Activated CD4-positive, alpha-beta T cell treated with anti-CD3 and anti-CD28 coated beads, Interleukin-10, Interleukin-2, amounts not matched to agents 100 ng/mL and 50 ng/mL, durations not matched to agents 16 hours and 8 hours (primary cell): ENCODE data around the gene MYL12B.
A peak's percentile ranks its signal among the peaks of the same experiment; 100 is the strongest.
"Not testable (repeated sequence)": the region's sequence is repeated elsewhere in the genome, so short reads cannot be mapped to it uniquely, and the experiment has no call there.

ENCODE experiments used
- DNase-seq: peaks from one replicate; pipeline ENCODE4 v3.0.0-alpha.2; 2020

The MYL12B gene

DNA sequence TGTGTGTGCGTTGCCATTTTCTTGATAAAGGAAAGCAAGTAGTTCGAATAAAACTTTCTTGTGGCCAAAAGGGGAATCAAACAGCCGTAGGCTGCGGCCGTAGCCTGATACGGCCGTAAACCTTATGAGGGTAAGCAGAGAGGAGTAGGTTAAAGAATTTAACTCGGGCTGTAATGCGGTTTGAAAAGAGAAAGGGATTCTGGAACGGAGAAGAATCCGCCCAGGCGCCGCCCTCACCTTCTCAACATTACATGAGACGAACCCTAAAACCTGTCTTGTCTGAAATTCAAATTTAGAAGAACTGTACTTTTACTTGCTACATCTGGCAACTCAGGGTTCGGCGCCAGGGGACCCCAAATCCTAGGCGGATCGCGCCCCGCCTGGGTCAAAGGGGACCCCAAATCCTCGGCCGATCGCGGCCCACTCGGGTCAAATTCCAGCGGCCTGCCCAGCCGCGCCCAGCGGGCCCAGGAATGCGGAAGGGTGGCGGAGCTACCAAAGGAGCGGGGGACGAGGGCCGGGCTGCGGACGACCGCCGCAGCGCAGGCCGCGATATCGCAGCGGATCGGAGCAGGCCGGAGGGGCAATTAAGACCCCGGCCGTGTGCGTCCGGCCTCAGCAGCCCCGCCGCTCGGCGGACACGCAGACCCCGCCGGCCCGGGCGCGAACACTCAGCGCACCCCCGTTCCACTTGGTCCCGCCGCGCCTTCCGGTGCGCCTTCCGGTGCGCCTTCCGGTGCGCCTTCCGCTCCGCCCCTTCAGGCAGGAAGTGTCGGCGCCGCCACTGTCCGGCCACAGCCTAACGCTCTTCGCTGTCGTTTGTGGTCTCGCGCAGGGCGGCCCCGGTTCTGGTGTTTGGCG is at the start of gene MYL12B:
Gene MYL12B (plus strand): TSS at position 761 of the 861 bp plus-strand sequence. CDS start 10,766 bp downstream, outside the sequence.
- peak; percentile 87 for DNase-seq

DNA sequence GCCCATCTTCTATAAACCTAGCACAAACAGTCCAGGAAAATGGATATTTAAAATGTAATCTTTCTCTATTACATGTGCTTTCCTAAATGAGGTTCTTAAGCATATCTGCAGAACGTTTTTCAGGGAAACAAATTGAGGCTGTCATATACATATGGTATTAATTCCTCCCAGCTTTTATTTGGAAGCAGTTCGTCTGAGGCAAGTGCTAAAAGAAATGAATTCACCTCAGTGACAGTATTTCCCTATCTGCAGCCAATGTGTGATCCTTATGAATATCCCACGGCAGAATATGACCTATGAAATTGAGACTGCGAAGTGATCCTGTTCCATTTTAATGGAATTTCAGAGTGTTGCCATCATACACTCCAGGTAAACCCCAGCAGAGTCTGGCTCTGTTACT is 49.3 kb upstream of the MYL12B start:
- no peak for DNase-seq

DNA sequence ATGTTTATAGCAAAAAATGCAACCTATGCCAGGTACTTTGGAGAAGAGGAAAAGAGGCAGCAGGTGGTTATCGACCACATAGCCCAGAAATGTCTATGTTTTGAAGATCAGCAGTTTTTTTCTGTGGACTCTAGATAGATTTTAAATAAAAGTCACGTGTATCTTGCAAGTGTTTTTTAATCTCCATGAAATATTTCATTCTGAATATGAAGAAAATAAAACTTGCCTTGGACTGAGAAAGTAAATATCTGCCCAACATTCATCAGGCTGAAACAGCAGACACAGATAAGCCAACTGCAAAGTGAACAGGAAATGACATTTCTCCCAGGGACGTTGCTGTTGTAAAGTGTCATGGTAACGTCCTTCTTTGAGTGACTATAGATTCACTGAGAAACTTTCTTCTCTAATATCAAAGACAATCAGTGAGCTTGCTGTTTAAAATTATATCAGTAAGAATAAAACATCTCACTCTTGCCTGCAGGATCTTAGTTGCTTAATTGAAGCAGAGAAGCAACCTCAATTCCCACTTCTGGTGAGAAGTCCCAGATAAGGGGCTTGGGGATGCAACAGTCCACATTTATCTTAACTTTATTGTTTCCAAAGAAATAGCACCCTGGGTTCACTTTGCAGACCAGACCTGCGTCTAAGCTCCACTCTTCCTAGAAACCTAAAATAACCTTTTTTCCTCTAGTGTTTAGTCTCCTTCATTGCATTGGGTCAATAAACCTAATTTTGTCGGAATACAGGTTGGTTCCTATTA is 48.5 kb upstream of the MYL12B start:
- peak; percentile 13 for DNase-seq

DNA sequence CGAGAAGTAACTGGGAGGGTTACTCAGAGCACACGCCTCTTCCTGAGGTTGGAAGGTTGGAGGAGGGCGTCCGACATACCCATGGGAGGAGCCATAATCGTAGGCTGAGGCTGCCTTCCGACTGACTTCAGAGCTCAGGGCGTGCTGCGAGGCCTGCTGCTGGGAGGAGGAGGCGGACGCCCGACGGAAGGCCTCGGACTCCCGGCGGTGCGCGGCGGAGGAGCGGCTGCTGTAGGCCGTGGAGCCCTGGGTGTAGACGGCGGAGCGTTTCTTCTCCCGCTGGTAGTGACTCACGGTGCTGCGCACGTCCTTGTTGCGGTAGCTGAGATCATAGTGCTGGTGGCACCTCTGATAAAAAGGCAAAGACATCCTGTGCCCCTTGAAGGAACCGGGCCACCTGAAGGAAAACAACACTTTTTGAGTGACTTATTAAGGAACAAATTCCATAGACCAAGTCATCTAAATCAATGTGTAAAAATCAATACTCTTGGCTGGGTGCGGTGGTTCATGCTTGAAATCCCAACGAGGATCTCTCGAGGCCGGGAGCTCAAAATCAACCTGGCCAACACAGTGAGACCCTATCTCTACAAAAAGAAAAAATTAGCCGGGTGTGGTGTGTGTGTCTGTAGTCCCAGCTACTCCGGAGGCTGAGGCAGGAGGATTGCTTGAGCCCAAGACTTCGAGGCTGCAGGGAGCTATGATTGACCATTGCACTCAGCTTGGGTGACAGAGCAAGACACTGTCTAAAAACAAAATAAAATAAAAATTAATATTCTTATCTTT is 46.9 kb upstream of the MYL12B start:
- DNase-seq: no peak

DNA sequence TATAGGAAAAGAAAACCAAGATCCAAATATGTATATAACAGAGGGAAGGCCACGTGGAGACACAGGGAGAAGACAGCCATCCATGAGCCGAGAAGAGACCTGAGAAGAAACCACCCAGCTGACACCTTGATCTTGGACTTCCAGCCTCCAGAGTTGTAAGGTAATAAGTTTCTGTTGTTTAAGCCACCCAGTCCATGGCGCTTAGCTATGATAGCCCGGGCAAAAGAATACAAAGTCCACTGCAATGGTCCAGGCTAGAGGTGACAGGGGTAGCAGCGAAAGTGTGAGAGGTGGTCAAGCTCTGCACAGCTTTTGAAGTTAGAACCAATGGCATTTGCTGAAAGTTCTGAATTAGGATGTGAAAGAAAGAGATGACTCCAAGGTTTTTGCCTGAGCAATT is 44.9 kb upstream of the MYL12B start:
- no peak for DNase-seq

DNA sequence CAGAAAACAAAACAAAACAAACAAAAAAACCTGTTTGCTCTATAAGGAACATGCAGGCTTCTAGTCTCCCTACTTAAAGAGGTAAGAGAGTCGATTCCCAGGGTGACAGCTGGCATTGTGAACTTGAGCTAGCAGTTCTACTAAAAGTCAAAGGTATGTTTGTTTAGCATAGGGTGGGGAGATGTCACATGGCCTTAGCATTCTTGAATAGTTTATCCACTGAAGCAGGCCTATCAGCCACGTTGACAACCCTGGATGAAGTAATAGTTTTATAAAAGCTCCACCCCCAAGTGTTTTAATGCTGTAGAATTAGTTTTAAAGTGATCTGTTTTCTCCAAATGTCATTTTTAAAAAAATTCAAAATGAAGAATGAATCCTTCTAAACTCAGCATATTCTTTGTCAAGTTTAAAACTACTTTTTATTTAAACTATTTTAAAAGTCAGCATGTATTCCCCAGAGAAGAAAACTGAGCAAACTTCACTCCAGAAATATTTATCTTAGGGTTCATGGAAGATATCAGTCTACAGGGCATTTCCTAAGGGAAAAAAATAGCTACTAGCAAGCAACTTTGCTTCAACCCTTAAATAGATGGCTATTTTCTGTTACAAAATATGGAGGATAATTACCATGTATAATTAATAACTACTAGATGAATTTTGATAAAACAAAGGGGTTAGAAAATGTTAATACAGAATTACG is 43.8 kb upstream of the MYL12B start:
- DNase-seq: no peak

DNA sequence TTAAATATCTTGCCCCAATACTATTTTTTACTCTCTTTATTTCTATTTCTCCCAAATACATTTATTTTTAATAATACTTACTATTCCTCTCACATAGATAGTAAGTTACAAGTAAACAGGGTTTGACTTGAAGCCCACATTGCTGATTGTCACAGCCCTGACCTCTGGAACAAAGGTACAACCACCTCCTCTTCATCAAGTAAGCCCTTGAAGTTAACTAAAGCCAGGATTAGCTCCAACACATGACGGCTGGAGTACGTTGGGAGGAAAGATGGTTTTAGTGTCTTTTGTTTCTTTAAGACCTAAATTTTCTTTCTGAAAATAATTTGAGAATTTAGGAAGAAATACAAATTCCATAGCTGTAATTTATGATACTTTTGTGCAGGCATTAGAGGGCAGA is 43.1 kb upstream of the MYL12B start:
- DNase-seq: no peak

DNA sequence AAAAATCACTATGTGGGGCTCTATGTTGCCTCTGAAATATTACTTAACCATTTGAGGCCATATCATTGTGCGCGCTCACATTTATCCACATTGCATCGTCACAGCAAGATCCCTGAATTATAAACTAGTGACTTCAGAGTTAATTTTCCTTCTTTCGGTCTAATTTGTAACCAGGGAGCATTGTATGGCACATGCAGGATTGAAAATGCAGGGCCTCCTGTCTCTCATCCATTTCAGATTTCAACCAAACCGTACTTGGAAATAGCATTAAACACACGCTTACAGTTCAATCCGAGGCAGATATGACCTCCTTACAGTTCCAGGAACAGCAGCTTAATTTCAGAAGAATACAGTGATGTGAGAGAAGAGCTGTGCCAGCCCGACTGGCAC is 42.7 kb upstream of the MYL12B start:
- DNase-seq: no peak

DNA sequence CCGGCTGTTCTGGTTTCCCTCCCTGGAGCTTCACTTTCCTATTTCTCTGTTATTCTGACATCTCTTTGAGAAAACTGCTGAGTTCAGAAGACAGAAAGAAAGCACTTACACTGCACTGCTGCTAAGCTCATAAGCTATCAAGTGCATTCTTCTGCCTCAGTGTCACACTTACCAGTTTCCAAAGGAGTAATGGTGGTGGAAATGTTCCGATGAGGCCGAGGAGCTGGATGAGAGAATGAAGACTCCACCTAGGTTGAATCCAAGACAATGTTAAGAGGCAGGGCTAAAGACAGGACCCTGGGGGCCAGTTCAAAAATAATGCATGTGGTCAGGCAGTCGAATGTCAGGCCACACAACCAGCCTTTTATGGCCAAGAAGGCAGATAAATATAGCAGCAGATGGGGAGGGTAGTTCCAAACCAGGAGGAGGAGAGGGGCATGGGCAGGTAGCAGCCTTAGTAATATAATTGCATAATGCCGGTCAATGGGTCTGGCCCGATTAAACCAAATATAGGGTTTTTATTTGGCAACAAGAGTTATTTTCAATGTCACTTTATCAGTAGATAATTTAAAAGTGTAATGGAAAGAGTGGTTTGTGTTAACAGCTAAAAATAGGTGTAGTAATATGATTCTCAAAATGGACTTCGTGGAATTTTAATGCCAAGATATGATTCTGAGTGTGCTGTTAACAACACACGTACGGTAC is 42.1 kb upstream of the MYL12B start, which contains the start of gene MYOM1:
Gene MYOM1 (minus strand): TSS at position 338 of the 705 bp plus-strand sequence. CDS start 4,745 bp downstream, outside the sequence.
- no peak for DNase-seq

DNA sequence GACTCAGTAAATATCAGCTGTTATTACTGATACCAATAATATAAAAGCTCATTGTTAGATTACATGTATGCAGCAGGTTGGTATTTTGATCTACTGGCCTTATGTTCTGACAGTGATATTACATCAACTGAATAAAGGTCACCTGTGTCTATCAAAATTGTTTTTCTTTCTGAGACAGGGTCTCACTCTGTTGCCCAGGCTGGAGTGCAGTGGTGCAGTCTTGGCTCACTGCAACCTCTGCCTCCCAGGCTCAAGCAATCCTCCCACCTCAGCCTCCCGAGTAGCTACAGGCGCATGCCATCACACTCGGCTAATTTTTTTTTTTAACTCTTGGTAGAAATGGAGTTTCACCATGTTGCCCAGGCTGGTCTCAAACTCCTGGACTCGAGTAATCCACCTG is 41.1 kb upstream of the MYL12B start:
- DNase-seq: not testable (repeated sequence)

DNA sequence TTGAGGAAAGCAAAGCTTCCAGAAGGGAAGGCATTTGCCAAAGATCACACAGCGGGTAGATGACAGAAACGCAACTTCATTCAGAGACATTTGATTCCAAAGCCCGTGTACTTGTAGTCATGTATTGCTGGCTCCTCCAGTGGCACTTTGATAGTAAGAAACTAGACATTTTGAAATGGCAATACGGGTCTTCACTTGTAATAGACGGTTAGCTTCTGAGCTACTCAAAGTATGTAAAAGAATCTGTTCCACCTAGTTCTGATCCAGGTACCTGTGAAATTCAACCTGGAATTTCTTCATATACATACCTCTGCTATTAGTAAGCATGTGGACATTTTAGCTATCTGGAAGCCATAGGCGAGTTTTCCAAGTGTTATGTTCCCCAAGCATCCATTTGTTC is 40.4 kb upstream of the MYL12B start:
- no peak for DNase-seq

DNA sequence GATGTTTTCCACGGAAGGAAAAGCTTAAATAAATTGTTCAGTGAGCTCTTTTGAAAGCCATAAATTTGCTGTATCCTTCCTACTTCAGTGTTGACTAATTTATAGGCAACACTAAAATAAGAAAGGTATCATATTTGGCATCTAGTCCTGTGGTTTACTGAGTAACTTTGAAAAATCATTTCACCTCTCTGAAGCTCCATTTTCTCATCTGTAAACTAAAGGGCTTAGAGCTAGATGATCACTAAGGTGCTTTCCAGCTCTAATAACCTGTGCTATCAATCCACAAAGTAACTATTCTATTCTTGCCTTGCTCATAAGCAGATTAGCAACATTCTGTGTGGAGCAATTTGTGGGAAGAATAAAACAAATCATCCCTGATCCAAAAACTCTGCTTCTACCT is 38.6 kb upstream of the MYL12B start:
- DNase-seq: peak; percentile 56

DNA sequence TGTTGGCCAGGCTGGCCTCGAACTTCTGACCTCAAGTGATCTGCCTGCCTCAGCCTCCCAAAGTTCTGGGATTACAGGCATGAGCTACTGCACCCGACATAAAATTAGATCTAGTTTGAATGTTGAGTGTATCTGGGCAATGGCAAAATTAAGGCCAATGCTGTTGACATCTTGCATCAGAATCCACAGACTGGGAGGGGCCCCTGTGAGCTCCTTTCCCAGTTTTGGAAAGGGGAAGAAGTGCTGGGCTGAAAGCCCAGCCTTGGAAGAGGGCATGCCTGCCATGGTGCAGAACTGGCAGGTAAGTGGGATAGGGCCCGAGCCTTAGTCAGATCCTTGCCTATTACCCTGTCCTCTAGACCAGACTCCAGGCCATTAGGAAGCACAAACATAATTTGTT is 37.7 kb upstream of the MYL12B start:
- no peak for DNase-seq

DNA sequence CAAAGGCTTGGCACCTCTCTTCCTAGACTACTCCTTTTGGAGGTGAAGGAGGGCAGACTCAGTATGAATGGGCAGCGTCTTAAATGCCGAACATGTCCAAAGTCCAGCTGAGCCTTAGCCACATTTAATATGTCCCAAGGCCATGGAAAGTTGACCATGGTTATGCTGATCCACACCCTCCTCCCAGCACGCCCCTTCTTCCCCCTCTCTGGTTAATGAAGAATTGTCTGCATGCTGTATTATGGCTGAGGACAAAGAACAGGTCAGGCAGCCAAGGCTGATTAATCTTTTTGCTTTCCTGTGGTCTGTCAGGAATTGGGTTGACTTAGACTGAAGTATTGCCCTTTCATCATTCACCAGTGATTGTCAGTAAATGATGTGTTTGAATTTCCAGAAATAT is 36.3 kb upstream of the MYL12B start:
- no peak for DNase-seq

DNA sequence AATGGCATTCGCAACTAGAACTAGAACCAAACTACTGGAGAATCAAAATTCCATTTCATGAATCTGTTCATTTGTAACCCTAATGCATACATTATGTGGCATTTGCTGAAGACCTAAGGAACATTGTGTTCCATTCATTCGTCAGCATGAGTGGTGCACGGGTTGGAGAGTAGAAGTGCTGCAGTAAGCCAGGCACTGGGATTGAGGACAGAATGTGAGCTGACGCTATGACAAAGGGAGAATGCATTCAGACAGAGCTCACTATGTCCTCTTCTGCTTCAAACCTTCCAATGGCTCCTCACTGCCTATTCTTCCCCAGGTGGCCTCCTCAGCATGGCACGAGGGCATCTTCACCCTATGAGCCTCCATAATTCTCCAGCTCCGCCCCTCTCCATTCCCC is 35.9 kb upstream of the MYL12B start:
- no peak for DNase-seq

DNA sequence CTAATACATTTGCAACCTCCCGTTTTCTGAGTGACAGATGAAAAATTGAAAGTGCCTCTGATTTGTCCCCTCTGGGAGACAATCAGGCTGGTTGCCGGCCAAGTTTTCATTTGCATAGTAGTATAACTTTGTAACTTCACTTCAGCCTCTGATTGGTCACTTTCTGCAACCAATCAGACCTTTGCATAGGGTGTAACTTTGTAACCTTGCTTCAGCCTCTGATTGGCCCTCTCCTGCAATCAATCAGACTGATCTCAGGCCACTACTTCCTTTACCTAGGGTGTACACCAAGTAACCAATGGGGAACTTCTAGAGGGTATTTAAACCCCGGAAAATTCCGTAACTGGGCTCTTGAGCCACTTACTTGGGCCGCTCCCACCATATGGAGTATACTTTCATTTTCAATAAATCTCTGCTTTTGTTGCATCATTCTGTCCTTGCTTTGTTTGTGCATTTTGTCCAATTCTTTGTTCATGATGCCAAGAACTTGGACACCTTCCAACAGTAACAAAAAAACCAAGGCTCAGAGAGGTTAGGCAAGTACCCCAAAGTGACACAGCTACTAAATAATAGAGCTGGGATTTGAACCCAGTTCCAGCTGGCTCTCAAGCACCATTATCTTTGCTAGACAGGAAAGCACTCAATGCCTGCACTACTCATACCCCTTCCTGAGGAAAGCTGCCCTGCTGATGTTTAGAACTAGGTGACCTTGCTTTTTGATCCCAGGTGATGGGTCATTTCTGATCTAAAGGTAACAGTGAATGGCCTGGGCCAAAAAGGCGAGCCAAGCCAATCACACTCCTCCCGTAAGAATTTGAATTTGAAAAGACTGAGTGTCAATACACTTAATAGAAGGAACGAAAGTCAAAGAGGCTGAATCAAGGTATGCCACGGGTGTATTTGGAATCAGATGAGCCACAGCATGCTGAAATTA is 31.3 kb upstream of the MYL12B start:
- DNase-seq: no peak

DNA sequence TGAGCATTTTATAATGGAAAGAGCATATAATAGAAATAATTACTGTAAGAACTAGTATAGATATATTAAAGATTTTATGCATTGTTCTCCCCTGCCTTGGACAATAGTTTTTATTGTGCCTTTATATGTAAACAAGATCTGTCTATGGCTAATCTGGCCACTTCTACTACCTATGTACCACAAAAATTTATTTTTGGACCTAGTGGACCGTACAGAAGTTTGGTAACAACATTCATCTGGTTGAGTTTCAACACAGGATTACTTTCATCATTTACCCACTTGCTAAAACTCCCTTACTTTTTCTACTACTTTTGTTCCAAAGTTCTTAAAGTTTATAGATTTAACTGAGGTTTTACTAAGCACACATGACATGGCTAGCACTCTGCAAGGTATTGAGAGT is 28.9 kb upstream of the MYL12B start:
- DNase-seq: no peak

DNA sequence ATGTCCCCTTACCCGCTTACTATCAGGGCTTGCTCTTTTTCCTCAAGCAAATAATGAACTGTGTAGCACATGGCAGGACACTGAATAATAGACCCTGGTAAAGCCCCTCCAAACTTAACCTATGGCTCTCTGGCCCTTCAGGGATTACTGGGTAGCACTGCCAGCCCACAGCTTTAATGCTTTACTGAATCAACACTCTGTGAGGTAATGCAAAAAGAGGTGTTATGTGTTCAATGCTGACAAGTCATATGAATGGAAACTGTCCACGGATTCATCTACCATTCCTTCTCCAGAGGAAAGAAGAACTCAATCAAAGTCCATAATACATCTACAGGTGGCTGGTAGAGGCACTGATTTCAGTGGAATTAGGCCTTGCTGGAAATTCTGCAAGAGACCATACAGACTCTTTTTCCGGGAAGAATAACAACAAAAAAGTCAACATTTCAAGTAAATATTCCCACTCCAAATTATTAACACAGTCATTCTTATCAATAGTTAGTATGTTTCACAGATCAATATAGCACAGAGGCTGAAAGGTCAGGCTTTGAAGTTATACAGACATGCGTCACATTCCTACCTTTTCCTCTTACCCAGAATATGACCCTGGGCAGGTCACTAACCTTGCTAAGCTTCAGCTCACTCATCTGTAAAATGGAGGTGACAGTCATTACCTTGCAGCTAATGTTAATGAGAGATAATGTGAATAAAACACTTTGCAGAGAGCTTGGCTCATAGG is 28.3 kb upstream of the MYL12B start:
- DNase-seq: no peak

DNA sequence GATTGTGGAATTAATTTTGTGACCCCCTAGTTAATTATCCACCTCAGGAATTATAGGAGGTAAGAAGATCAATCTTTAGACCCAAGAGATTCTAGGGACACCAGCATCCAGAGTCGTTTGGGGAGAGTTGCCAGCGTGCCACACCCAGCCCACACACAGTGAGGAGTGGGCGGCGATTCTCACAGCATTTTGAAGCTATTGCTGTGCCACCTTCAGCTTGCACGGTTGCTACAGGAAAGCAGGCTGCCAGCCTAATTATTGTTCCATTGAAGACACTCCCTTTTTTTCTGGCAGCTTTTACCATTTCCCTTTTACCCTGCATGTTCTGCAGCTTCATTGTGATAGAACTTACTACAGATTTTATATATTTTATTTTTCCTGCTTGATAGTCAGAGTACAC is 27.5 kb upstream of the MYL12B start:
- DNase-seq: no peak

DNA sequence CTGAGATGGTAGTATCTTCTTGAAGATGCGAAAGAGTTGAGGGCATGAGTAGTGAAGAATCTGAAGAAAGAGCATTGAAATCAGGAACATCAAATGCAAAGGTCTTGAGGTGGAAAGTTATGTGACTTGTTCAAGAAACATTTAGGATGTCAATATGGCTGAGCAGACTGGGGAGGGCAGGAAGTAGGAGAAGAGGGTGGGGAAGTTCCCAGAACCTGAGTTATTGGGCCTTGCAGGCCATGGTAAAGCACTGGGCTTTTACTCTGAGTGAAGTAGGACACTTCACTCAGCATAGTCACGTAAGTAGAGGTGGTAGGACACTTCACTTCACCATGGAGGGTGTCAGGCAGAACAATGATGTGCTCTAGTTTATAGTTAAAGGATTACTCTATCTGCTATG is 26.1 kb upstream of the MYL12B start:
- no peak for DNase-seq
